ENCODE measurements around the gene FAM124B.

GRCh38 chr2:224328798-224329197, 73.1 kb downstream of the FAM124B start:
- TF ChIP-seq CTCF (conservative IDR thresholded peaks at IDR 0.05; ENCODE audit: low read length) = no peak
- TF ChIP-seq EZH2phosphoT487 (IDR thresholded peaks at IDR 0.05; ENCODE audit: borderline replicate concordance) = no peak
